HepG2 (cell line): Measurements from ENCODE around the gene LGALS7B. TPM values are rescaled to one million over a fixed set of nuclear protein-coding genes. Genes with fewer than 3 reads are reported as not detected.
"Not testable (repeated sequence)": the region's sequence is repeated elsewhere in the genome, so short reads cannot be mapped to it uniquely, and the experiment has no call there.

Source experiments
- ATAC-seq: fragments of 200-7000 bp; cut with Tn5 transposase; 3 replicates; pipeline ENCODE4 v1.9.1; 2020; ENCODE audit warnings: mild to moderate bottlenecking, moderate library complexity
- BruUV-seq: library from RNA; stranded (reverse); fragments of 400-500 nt; replicated peaks from 2 replicates; lab custom pipeline; 2021; lab: Mats Ljungman, UMichigan
- CTCF ChIA-PET: fragments of 300-600 bp; formaldehyde crosslinking; extraction: SDS; loops from one replicate; lab custom pipeline; 2021; ENCODE audit warnings: low total read pairs, inconsistent platforms, low intra/inter-chr PET ratio; lab: Yijun Ruan, JAX
- POLR2A ChIA-PET: fragments of 350-600 bp; sonication (Branson Sonifier 250); formaldehyde crosslinking; loops from one replicate; lab custom pipeline; 2020; ENCODE audit warnings: antibody characterized with exemption, inconsistent platforms; lab: Yijun Ruan, JAX
- DNase-seq: peaks from one replicate; pipeline ENCODE4 v3.0.0-alpha.2; 2015; ENCODE audit warnings: low spot score
- FAIRE-seq: peaks from 3 replicates; lab custom pipeline; 2011; peaks lifted over from hg19 to GRCh38; lab: Jason Lieb, UNC
- H2AFZ ChIP-seq: one replicate; pipeline ENCODE4 v1.6.1; 2011; ENCODE audit warnings: low read length, inconsistent platforms
- H3K27ac ChIP-seq: fragments of 300-600 bp; 3 replicates; pipeline ENCODE4 v1.8.0; 2011; ENCODE audit warnings: mixed run types, mild to moderate bottlenecking, mixed read lengths, low read length, inconsistent platforms; ENCODE audit not compliant: insufficient read depth; ENCODE audit errors: extremely low read length
- H3K27me3 ChIP-seq, 2 experiments: fragments of 200-600 bp in 1 of 2; 2 replicates in 1 of 2; 3 replicates in 1 of 2; pipeline versions ENCODE4 v1.6.0 to v1.8.0; 2011; ENCODE audit warnings: low read length in 2 of 2, mild to moderate bottlenecking in 2 of 2, moderate library complexity in 2 of 2, inconsistent platforms in 1 of 2; ENCODE audit not compliant: insufficient read depth in 2 of 2, control insufficient read depth in 1 of 2
- H3K36me3 ChIP-seq, 2 experiments: fragments of 200-600 bp in 1 of 2; replicated peaks in 1 of 2; 2 replicates in 1 of 2; 3 replicates in 1 of 2; pipeline versions ENCODE4 v1.5.1 to v1.8.0; 2011; ENCODE audit warnings: low read length in 2 of 2, inconsistent platforms in 1 of 2; ENCODE audit not compliant: insufficient read depth in 2 of 2, control insufficient read depth in 1 of 2
- H3K4me1 ChIP-seq: 2 replicates; pipeline ENCODE4 v1.5.1; 2012; ENCODE audit warnings: low read length, inconsistent platforms; ENCODE audit not compliant: insufficient read depth
- H3K4me2 ChIP-seq: 2 replicates; pipeline ENCODE4 v1.6.0; 2011; ENCODE audit warnings: low read depth, low read length, inconsistent platforms
- H3K4me3 ChIP-seq, 3 experiments: fragments of 200-600 bp in 1 of 3; sonication (generic), shearing (Covaris generic) in 1 of 3; replicated peaks in 1 of 3; 2 replicates each; pipeline ENCODE4 v1.5.1; 2011 to 2016; ENCODE audit warnings: low read length in 3 of 3, inconsistent platforms in 2 of 3, low read depth in 2 of 3, mild to moderate bottlenecking in 2 of 3, control low read depth in 1 of 3, mixed read lengths in 1 of 3; ENCODE audit not compliant: insufficient read depth in 1 of 3
- H3K79me2 ChIP-seq: one replicate; pipeline ENCODE4 v1.6.1; 2011; ENCODE audit warnings: low read length, inconsistent platforms; ENCODE audit not compliant: insufficient read depth
- H3K9ac ChIP-seq: 2 replicates; pipeline ENCODE4 v1.6.0; 2011; ENCODE audit warnings: mild to moderate bottlenecking, low read depth, low read length, inconsistent platforms; ENCODE audit not compliant: insufficient read depth
- H3K9me3 ChIP-seq: 2 replicates; pipeline ENCODE4 v1.5.1; 2012; ENCODE audit warnings: mild to moderate bottlenecking, low read length
- H4K20me1 ChIP-seq: 2 replicates; pipeline ENCODE4 v1.6.0; 2011; ENCODE audit warnings: inconsistent platforms, mild to moderate bottlenecking, low read length, moderate library complexity; ENCODE audit not compliant: insufficient read depth
- CENPX ChIP-seq: sonication (generic); formaldehyde crosslinking; IDR thresholded peaks from 2 replicates; pipeline ENCODE4 v1.9.0; 2021; ENCODE audit warnings: mild to moderate bottlenecking, missing genetic modification reagents, moderate library complexity
- FOXA1 ChIP-seq, 2 experiments: fragments of 450-650 bp in 1 of 2; sonication (generic) in 1 of 2; formaldehyde crosslinking in 1 of 2; IDR thresholded peaks; 2 replicates each; pipeline versions ENCODE4 v1.4.0 to v1.6.1; 2016 to 2020; ENCODE audit warnings: missing genetic modification reagents in 1 of 2
- HOXA3 ChIP-seq: sonication (generic); formaldehyde crosslinking; IDR thresholded peaks from 2 replicates; pipeline ENCODE4 v1.5.0; 2020; ENCODE audit warnings: missing genetic modification reagents
- ISL2 ChIP-seq: sonication (generic); formaldehyde crosslinking; IDR thresholded peaks from 2 replicates; pipeline ENCODE4 v1.5.0; 2020; ENCODE audit warnings: missing genetic modification reagents
- JUND ChIP-seq: sonication (generic); formaldehyde crosslinking; IDR thresholded peaks from 2 replicates; pipeline ENCODE4 v1.8.0; 2022; ENCODE audit warnings: mild to moderate bottlenecking, missing genetic modification reagents
- LBX2 ChIP-seq: sonication (generic); formaldehyde crosslinking; IDR thresholded peaks from 2 replicates; pipeline ENCODE4 v1.5.0; 2020; ENCODE audit warnings: missing genetic modification reagents, mild to moderate bottlenecking, borderline replicate concordance
- MTA3 ChIP-seq: sonication (generic); formaldehyde crosslinking; IDR thresholded peaks from 2 replicates; pipeline ENCODE4 v1.4.0; 2020; ENCODE audit warnings: missing genetic modification reagents
- NFATC3 ChIP-seq: sonication (generic); formaldehyde crosslinking; IDR thresholded peaks from 2 replicates; pipeline ENCODE4 v1.5.1; 2020; ENCODE audit warnings: mild to moderate bottlenecking, missing genetic modification reagents
- NR3C1 ChIP-seq: sonication (generic); formaldehyde crosslinking; IDR thresholded peaks from 2 replicates; pipeline ENCODE4 v1.4.0; 2020; ENCODE audit warnings: missing genetic modification reagents
- SMARCC2 ChIP-seq: fragments of 450-650 bp; IDR thresholded peaks from 2 replicates; pipeline ENCODE4 v1.6.1; 2017; ENCODE audit warnings: antibody characterized with exemption, mild to moderate bottlenecking
- ZKSCAN5 ChIP-seq: sonication (generic); formaldehyde crosslinking; IDR thresholded peaks from 2 replicates; pipeline ENCODE4 v1.5.1; 2020; ENCODE audit warnings: mild to moderate bottlenecking, missing genetic modification reagents
- ZMAT3 ChIP-seq: sonication (generic); formaldehyde crosslinking; conservative IDR thresholded peaks from 2 replicates; pipeline ENCODE4 v1.7.0; 2021; ENCODE audit warnings: missing genetic modification reagents
- ZNF33B ChIP-seq: sonication (generic); formaldehyde crosslinking; IDR thresholded peaks from 2 replicates; pipeline ENCODE4 v1.5.1; 2020; ENCODE audit warnings: mild to moderate bottlenecking, missing genetic modification reagents
- ZNF670 ChIP-seq: sonication (generic); formaldehyde crosslinking; IDR thresholded peaks from 2 replicates; pipeline ENCODE4 v1.8.0; 2022; ENCODE audit warnings: mild to moderate bottlenecking, missing genetic modification reagents, borderline replicate concordance
- WGBS: methylation state at CpG from one replicate; pipeline ENCODE4 v1.1.6; 2017; ENCODE audit warnings: low lambda C conversion rate; 5-methylcytosine and 5-hydroxymethylcytosine counted together
- in situ Hi-C: cut with HindIII; loops from 2 replicates; pipeline ENCODE4 v1.10.0; 2017; ENCODE audit warnings: low pct_unique_long_range_greater_than_20kb; ENCODE audit not compliant: extremely low pct_ligation_motif_present
- intact Hi-C: fragments of 100-400 bp; cut with micrococcal nuclease; formaldehyde crosslinking; loops from one replicate; pipeline ENCODE4 v1.10.0; 2022; ENCODE audit not compliant: unreplicated experiment
- polyA plus RNA-seq, 8 experiments: library from polyadenylated mRNA; depleted of rRNA in 3 of 8; stranded (reverse) in 7 of 8; unstranded in 1 of 8; fragments of >200 nt; fragmentation: Illumina TruSeq in 4 of 8; extraction: Trizol in 4 of 8; gene quantifications; 2 replicates each; pipeline versions ENCODE4 v1.2.1 to v1.2.3, GENCODE V29; 2011 to 2016; ENCODE audit warnings: low read depth in 4 of 8, missing spikeins in 1 of 8, mixed read lengths in 1 of 8; ENCODE audit not compliant: insufficient read depth in 1 of 8
- total RNA-seq, 5 experiments: library from RNA; depleted of rRNA; stranded (reverse); fragments of >200 nt; fragmentation: Illumina TruSeq; extraction: Trizol; gene quantifications; 2 replicates each; pipeline ENCODE4 v1.2.3, GENCODE V29; 2016; ENCODE audit warnings: low read depth in 1 of 5

LGALS7B gene
- total and polyA plus RNA-seq, 2 of the 13 experiments (the other 11 are each of a cell fraction or from before 2014, with no cell fraction given), result 1.7 to 2.1 TPM

GRCh38 chr19:38797781-38798180, 8.8 kb downstream of the LGALS7B start:
- intact Hi-C loops, H2AFZ ChIP-seq, H3K9ac ChIP-seq, H3K27me3 ChIP-seq, H4K20me1 ChIP-seq, H3K36me3 ChIP-seq, CTCF ChIA-PET, H3K27ac ChIP-seq, ATAC-seq, BruUV-seq, POLR2A ChIA-PET, H3K4me2 ChIP-seq, H3K4me3 ChIP-seq, H3K79me2 ChIP-seq, DNase-seq, in situ Hi-C loops, H3K9me3 ChIP-seq, FAIRE-seq: not testable (repeated sequence)
- H3K4me1 ChIP-seq, result peaks cover 13% of the 10 kb centered on the region
- no CpG with 5 or more reads among the region's 33 CpGs for WGBS

GRCh38 chr19:38799104-38799503, 10.1 kb downstream of the LGALS7B start:
- Histone ChIP-seq H2AFZ (no peak overlapping the region), H3K4me3 (no peak overlapping the region), H3K27ac (no peak overlapping the region), H3K4me1 (0 out of 2 replicates have a peak, but pooled peaks cover 6% of the 10 kb centered on the region)
- TF ChIP-seq ISL2 (CRISPR knock-in tag) (no peak), HOXA3 (CRISPR knock-in tag) (no peak), JUND (CRISPR knock-in tag) (no peak), ZMAT3 (CRISPR knock-in tag) (no peak), LBX2 (no peak), SMARCC2 (no peak), FOXA1 (IDR thresholded peaks at IDR 0.05) (no peak), FOXA1 (CRISPR knock-in tag; IDR thresholded peaks at IDR 0.05) (no peak), ZKSCAN5 (CRISPR knock-in tag) (no peak), MTA3 (no peak), CENPX (CRISPR knock-in tag) (no peak), NR3C1 (CRISPR knock-in tag) (no peak), NFATC3 (no peak), ZNF670 (CRISPR knock-in tag) (no peak), ZNF33B (CRISPR knock-in tag) (no peak)
- TF ChIP-seq, all 625 proteins: peak for 0
- BruUV-seq, result no TSS peak
- WGBS, result 66% methylated on average over 10 of the region's 10 CpGs
- POLR2A ChIA-PET, result interaction anchor here (0.6 to 2.2 kb wide), 3 partner anchors 16 to 32 kb away, joined by 3 to 10 read pairs (median 4); partner anchors contain the start of gene ECH1
- H3K27me3 ChIP-seq, result no peaks in the 10 kb centered on the region
- H4K20me1 ChIP-seq, result no peaks in the 10 kb centered on the region
- H3K79me2 ChIP-seq, result no peaks in the 10 kb centered on the region
- no peak overlapping the region for H3K4me2 ChIP-seq
- in situ Hi-C loops (no loop called here), intact Hi-C loops (no loop called here)
- no peak for ATAC-seq
- CTCF ChIA-PET, result no interaction called here
- H3K36me3 ChIP-seq, result no peaks in the 10 kb centered on the region
- no peak for DNase-seq
- FAIRE-seq, result no peak
- no peaks in the 10 kb centered on the region for H3K9me3 ChIP-seq
- H3K9ac ChIP-seq, result no peak overlapping the region
